HEK293T (cell line): ENCODE data around the gene HTR2A.

Experiments used
- CTCF ChIA-PET: fragments of 350-600 bp; formaldehyde crosslinking; extraction: SDS; loops from one replicate; lab custom pipeline; 2021; ENCODE audit warnings: antibody characterized with exemption, inconsistent platforms; lab: Yijun Ruan, JAX
- POLR2A ChIA-PET: fragments of 350-600 bp; formaldehyde crosslinking; extraction: SDS; loops from one replicate; lab custom pipeline; 2020; ENCODE audit warnings: antibody characterized with exemption, inconsistent platforms; lab: Yijun Ruan, JAX
- DNase-seq: peaks from one replicate; pipeline ENCODE4 v3.0.0; 2012; ENCODE audit warnings: mixed read lengths; ENCODE audit errors: extremely low spot score
- ARNT ChIP-seq: fragments of 450-650 bp; IDR thresholded peaks from 2 replicates; pipeline ENCODE4 v1.6.1; 2017; ENCODE audit warnings: mild to moderate bottlenecking
- BHLHE40 ChIP-seq: fragments of 450-650 bp; IDR thresholded peaks from 2 replicates; pipeline ENCODE4 v1.6.1; 2016; ENCODE audit warnings: mild to moderate bottlenecking, moderate library complexity, borderline replicate concordance
- CTBP1 ChIP-seq: fragments of 450-650 bp; IDR thresholded peaks from 2 replicates; pipeline ENCODE4 v1.6.1; 2016; ENCODE audit warnings: borderline replicate concordance
- ELF4 ChIP-seq: fragments of 450-650 bp; IDR thresholded peaks from 2 replicates; pipeline ENCODE4 v1.6.1; 2017; ENCODE audit warnings: antibody characterized with exemption
- FOXA1 ChIP-seq: fragments of 450-650 bp; IDR thresholded peaks from 2 replicates; pipeline ENCODE4 v1.6.1; 2016; ENCODE audit warnings: mild to moderate bottlenecking
- FOXK2 ChIP-seq: fragments of 450-650 bp; IDR thresholded peaks from 2 replicates; pipeline ENCODE4 v1.6.1; 2016; ENCODE audit warnings: mild to moderate bottlenecking
- FOXM1 ChIP-seq: fragments of 450-650 bp; IDR thresholded peaks from 2 replicates; pipeline ENCODE4 v1.6.1; 2017; ENCODE audit warnings: mild to moderate bottlenecking, borderline replicate concordance
- HDGF ChIP-seq: fragments of 450-650 bp; IDR thresholded peaks from 2 replicates; pipeline ENCODE4 v1.6.1; 2017; ENCODE audit warnings: antibody characterized with exemption, borderline replicate concordance
- L3MBTL2 ChIP-seq: fragments of 450-650 bp; conservative IDR thresholded peaks from 2 replicates; pipeline ENCODE4 v1.6.1; 2016; ENCODE audit warnings: mild to moderate bottlenecking
- LEF1 ChIP-seq: fragments of 450-650 bp; IDR thresholded peaks from 2 replicates; pipeline ENCODE4 v1.6.1; 2017; ENCODE audit warnings: mild to moderate bottlenecking, borderline replicate concordance
- NFRKB ChIP-seq: fragments of 450-650 bp; IDR thresholded peaks from 2 replicates; pipeline ENCODE4 v1.6.1; 2016; ENCODE audit warnings: mild to moderate bottlenecking, moderate library complexity
- PKNOX1 ChIP-seq: fragments of 450-650 bp; IDR thresholded peaks from 2 replicates; pipeline ENCODE4 v1.6.1; 2016
- SP1 ChIP-seq: fragments of 450-650 bp; IDR thresholded peaks from 2 replicates; pipeline ENCODE4 v1.6.1; 2017
- SUZ12 ChIP-seq: fragments of 450-650 bp; IDR thresholded peaks from 2 replicates; pipeline ENCODE4 v1.6.1; 2016; ENCODE audit warnings: mild to moderate bottlenecking
- TARDBP ChIP-seq: fragments of 450-650 bp; IDR thresholded peaks from 2 replicates; pipeline ENCODE4 v1.6.1; 2016
- ZNF384 ChIP-seq: fragments of 450-650 bp; IDR thresholded peaks from 2 replicates; pipeline ENCODE4 v1.6.1; 2016

HTR2A gene

GRCh38 chr13:46899801-46900200, 2.9 kb upstream of the HTR2A start:
- ChIA-PET POLR2A (no interaction called here), CTCF (no interaction called here)
- no peak for TF ChIP-seq ARNT
- no peak for DNase-seq

GRCh38 chr13:46895381-46895780, 1.5 kb downstream of the HTR2A start:
- TF ChIP-seq ELF4 = no peak
- ChIA-PET CTCF (no interaction called here), POLR2A (no interaction called here)
- no peak for DNase-seq

- ChIA-PET POLR2A (no interaction called here), CTCF (interaction anchor here (0.6 to 2.8 kb wide), 8 partner anchors 11 to 879 kb away, joined by 3 to 11 read pairs (median 3); partner anchors contain the start of gene ESD)
- TF ChIP-seq LEF1 (no peak), HDGF (no peak), ZNF384 (no peak), PKNOX1 (no peak), ARNT (no peak), ELF4 (no peak), FOXM1 (no peak), SP1 (no peak), TARDBP (no peak), L3MBTL2 (no peak), CTBP1 (no peak)
- DNase-seq = no peak
These were observed 2.3 kb downstream of the HTR2A start for GRCh38 chr13:46894568-46894967.

GRCh38 chr13:46893798-46894560, 2.9 kb downstream of the HTR2A start:
- TF ChIP-seq SP1 (no peak), FOXM1 (peak; percentile 61; the same call in 1 of the 2 replicates)
- DNase-seq = peak; percentile 84
- CTCF ChIA-PET = interaction anchor here (0.6 to 2.8 kb wide), 9 partner anchors 11 to 880 kb away, joined by 3 to 11 read pairs (median 3); partner anchors contain the start of gene ESD
- POLR2A ChIA-PET = no interaction called here

- ChIA-PET CTCF (interaction anchor here (1.4 to 2.8 kb wide), 2 partner anchors 10 to 41 kb away, joined by 3 to 11 read pairs; no protein-coding TSS in a partner anchor), POLR2A (no interaction called here)
- TF ChIP-seq HDGF (no peak), PKNOX1 (no peak), TARDBP (no peak), CTBP1 (no peak), SUZ12 (no peak), ARNT (no peak), NFRKB (no peak), BHLHE40 (no peak), FOXK2 (no peak), ELF4 (no peak), ZNF384 (no peak), L3MBTL2 (no peak), FOXM1 (no peak), FOXA1 (no peak), LEF1 (no peak), SP1 (no peak)
- DNase-seq = no peak
These were observed 3.6 kb downstream of the HTR2A start for GRCh38 chr13:46893221-46893740.

GRCh38 chr13:46885018-46885417, 11.8 kb downstream of the HTR2A start:
- CTCF ChIA-PET = no interaction called here
- no peak for TF ChIP-seq CTBP1
- no peak for TF ChIP-seq ELF4
- no peak for TF ChIP-seq FOXM1
- TF ChIP-seq LEF1 = no peak
- TF ChIP-seq FOXA1 = no peak
- TF ChIP-seq PKNOX1 = no peak
- no peak for TF ChIP-seq HDGF
- TF ChIP-seq ZNF384 = no peak
- no peak for TF ChIP-seq SUZ12
- no peak for DNase-seq
- POLR2A ChIA-PET = no interaction called here

GRCh38 chr13:46884531-46884930, 12.3 kb downstream of the HTR2A start:
- DNase-seq = no peak
- ChIA-PET POLR2A (no interaction called here), CTCF (interaction anchor here (2.4 kb wide), 1 partner anchor 9 kb away, joined by 11 read pairs; no protein-coding TSS in a partner anchor)
- TF ChIP-seq PKNOX1 = no peak
- no peak for TF ChIP-seq BHLHE40
- no peak for TF ChIP-seq LEF1
- TF ChIP-seq HDGF = no peak
- no peak for TF ChIP-seq TARDBP
- TF ChIP-seq NFRKB = no peak
- no peak for TF ChIP-seq ARNT
- TF ChIP-seq ZNF384 = no peak
- no peak for TF ChIP-seq FOXM1
- TF ChIP-seq L3MBTL2 = no peak
- TF ChIP-seq SUZ12 = no peak
- TF ChIP-seq FOXK2 = no peak
- no peak for TF ChIP-seq FOXA1
- no peak for TF ChIP-seq SP1
- no peak for TF ChIP-seq ELF4
- no peak for TF ChIP-seq CTBP1
